MCF 10A (cell line): Measurements from ENCODE around the gene MCC. TPM values are rescaled to one million over a fixed set of nuclear protein-coding genes. Genes with fewer than 3 reads are reported as not detected.

ENCODE experiments used
- BruUV-seq: library from RNA; stranded (reverse); fragments of 400-500 nt; replicated peaks from 2 replicates; lab custom pipeline; 2021; lab: Mats Ljungman, UMichigan
- CTCF ChIA-PET: fragments of 300-600 bp; sonication (Branson Sonifier 250); formaldehyde crosslinking; extraction: SDS; loops from one replicate; lab custom pipeline; 2021; ENCODE audit warnings: antibody characterized with exemption, inconsistent platforms; lab: Yijun Ruan, JAX
- POLR2A ChIA-PET: fragments of 300-600, 350-650 bp; sonication (Branson Sonifier 250); formaldehyde crosslinking; extraction: SDS; loops from one replicate; lab custom pipeline; 2020; ENCODE audit warnings: antibody characterized with exemption, inconsistent platforms; lab: Yijun Ruan, JAX
- DNase-seq: peaks from one replicate; pipeline ENCODE4 v3.0.0-alpha.2; 2018; ENCODE audit not compliant: unreplicated experiment
- H3K27ac Mint-ChIP-seq: one replicate; pipeline ENCODE4 v1.8.0; 2022; ENCODE audit warnings: mild to moderate bottlenecking, low read depth, mixed read lengths; ENCODE audit not compliant: unreplicated experiment
- H3K27me3 Mint-ChIP-seq: one replicate; pipeline ENCODE4 v1.8.0; 2022; ENCODE audit warnings: mixed read lengths; ENCODE audit not compliant: insufficient read depth, unreplicated experiment
- H3K36me3 Mint-ChIP-seq: one replicate; pipeline ENCODE4 v1.8.0; 2022; ENCODE audit warnings: mild to moderate bottlenecking, moderate library complexity, mixed read lengths; ENCODE audit not compliant: insufficient read depth, unreplicated experiment
- H3K4me1 Mint-ChIP-seq: one replicate; pipeline ENCODE4 v1.8.0; 2022; ENCODE audit warnings: mixed read lengths; ENCODE audit not compliant: insufficient read depth, unreplicated experiment
- H3K4me3 Mint-ChIP-seq: one replicate; pipeline ENCODE4 v1.8.0; 2022; ENCODE audit warnings: mild to moderate bottlenecking, moderate library complexity, mixed read lengths; ENCODE audit not compliant: unreplicated experiment
- H3K9me3 Mint-ChIP-seq: one replicate; pipeline ENCODE4 v1.8.0; 2022; ENCODE audit warnings: mixed read lengths; ENCODE audit not compliant: unreplicated experiment
- intact Hi-C: fragments of 100-400 bp; cut with micrococcal nuclease; formaldehyde crosslinking; loops from 2 replicates; pipeline ENCODE4 v1.14.1; 2022
- total RNA-seq: library from RNA; stranded (reverse); gene quantifications from 2 replicates; pipeline ENCODE4 v1.2.3, GENCODE V29; 2022
- TF ChIP-seq, protein P1 (sequence below): fragments of 200-600 bp; IDR thresholded peaks from one replicate; pipeline ENCODE4 v1.8.0; 2022; ENCODE audit warnings: antibody characterized with exemption, mild to moderate bottlenecking; ENCODE audit not compliant: unreplicated experiment

MCC gene
- total RNA-seq, 1 experiment from 2014 or later, result 25.3 TPM

GRCh38 chr5:113281194-113281593 is 207.1 kb downstream of the MCC start:
- intact Hi-C loops, result no loop called here
- ChIA-PET POLR2A (interaction anchor here (0.7 kb wide), 1 partner anchor 28 kb away, joined by 3 read pairs; no protein-coding TSS in a partner anchor), CTCF (interaction anchor here (1.1 to 1.2 kb wide), 2 partner anchors 13 to 14 kb away, joined by 4 to 5 read pairs; no protein-coding TSS in a partner anchor)
- DNase-seq, result no peak
- no peaks in the 10 kb centered on the region for H3K9me3 Mint-ChIP-seq
- TF ChIP-seq, protein P1, sequence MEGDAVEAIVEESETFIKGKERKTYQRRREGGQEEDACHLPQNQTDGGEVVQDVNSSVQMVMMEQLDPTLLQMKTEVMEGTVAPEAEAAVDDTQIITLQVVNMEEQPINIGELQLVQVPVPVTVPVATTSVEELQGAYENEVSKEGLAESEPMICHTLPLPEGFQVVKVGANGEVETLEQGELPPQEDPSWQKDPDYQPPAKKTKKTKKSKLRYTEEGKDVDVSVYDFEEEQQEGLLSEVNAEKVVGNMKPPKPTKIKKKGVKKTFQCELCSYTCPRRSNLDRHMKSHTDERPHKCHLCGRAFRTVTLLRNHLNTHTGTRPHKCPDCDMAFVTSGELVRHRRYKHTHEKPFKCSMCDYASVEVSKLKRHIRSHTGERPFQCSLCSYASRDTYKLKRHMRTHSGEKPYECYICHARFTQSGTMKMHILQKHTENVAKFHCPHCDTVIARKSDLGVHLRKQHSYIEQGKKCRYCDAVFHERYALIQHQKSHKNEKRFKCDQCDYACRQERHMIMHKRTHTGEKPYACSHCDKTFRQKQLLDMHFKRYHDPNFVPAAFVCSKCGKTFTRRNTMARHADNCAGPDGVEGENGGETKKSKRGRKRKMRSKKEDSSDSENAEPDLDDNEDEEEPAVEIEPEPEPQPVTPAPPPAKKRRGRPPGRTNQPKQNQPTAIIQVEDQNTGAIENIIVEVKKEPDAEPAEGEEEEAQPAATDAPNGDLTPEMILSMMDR, result no peak
- H3K36me3 Mint-ChIP-seq, result peaks cover 4% of the 10 kb centered on the region
- no peak overlapping the region for H3K4me3 Mint-ChIP-seq
- H3K27ac Mint-ChIP-seq, result no peak overlapping the region
- no peaks in the 10 kb centered on the region for H3K27me3 Mint-ChIP-seq
- BruUV-seq, result no TSS peak
- peaks cover 5% of the 10 kb centered on the region for H3K4me1 Mint-ChIP-seq

DNA sequence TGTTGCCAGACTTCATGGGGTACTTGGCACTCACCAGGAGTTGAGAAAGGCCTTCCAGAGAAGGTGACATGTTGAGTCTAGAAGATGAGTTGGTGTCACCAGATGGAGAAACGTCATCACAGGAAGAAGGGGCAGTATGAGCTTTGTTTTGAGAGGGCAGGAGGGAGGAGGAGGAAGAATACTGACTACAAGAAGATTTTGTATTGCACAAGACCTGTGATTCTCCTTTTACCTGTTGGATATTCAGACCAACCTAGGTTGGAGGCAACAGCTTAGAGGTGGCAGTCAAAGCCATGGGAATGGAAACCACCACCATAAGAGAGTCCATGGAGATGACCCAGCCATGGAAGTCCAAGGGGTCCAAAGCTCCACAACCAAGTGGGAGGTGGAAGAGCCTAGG is 207.7 kb downstream of the MCC start:
- no peak overlapping the region for H3K4me3 Mint-ChIP-seq
- DNase-seq, result no peak
- CTCF ChIA-PET, result interaction anchor here (0.6 to 1.4 kb wide), 3 partner anchors 11 to 74 kb away, joined by 3 to 5 read pairs (median 3); no protein-coding TSS in a partner anchor
- H3K9me3 Mint-ChIP-seq, result no peaks in the 10 kb centered on the region
- TF ChIP-seq, protein P1, result no peak
- no TSS peak for BruUV-seq
- POLR2A ChIA-PET, result interaction anchor here (0.7 kb wide), 1 partner anchor 27 kb away, joined by 3 read pairs; no protein-coding TSS in a partner anchor
- peaks cover 4% of the 10 kb centered on the region for H3K36me3 Mint-ChIP-seq
- H3K4me1 Mint-ChIP-seq, result peaks cover 3% of the 10 kb centered on the region
- intact Hi-C loops, result no loop called here
- H3K27me3 Mint-ChIP-seq, result no peaks in the 10 kb centered on the region
- no peak overlapping the region for H3K27ac Mint-ChIP-seq

DNA sequence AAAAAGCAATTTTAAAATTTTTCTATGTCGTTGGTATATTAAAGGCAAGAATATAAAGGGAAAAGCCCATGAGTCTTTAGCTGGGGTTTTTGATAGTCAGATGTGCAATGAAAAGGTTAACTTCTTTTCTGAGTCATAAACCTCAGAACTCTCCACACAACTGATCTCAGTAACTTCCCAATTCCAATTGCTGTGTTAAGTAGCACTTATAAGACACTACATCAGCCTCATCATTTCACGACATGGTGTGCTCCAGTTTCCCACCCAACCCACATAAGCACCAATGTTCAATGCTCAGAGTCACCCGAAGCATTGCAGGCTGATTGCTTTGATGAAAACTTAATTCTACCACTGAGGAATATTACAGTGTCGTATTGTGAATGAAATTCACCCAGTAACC is 209.3 kb downstream of the MCC start:
- intact Hi-C loops, result no loop called here
- no TSS peak for BruUV-seq
- ChIA-PET CTCF (no interaction called here), POLR2A (interaction anchor here (0.9 to 1.7 kb wide), 3 partner anchors 10 to 51 kb away, joined by 3 to 5 read pairs (median 3); no protein-coding TSS in a partner anchor)
- H3K4me3 Mint-ChIP-seq, result no peak overlapping the region
- no peak overlapping the region for H3K27ac Mint-ChIP-seq
- H3K27me3 Mint-ChIP-seq, result no peaks in the 10 kb centered on the region
- DNase-seq, result no peak
- H3K4me1 Mint-ChIP-seq, result no peaks in the 10 kb centered on the region
- no peaks in the 10 kb centered on the region for H3K9me3 Mint-ChIP-seq
- peaks cover 4% of the 10 kb centered on the region for H3K36me3 Mint-ChIP-seq
- TF ChIP-seq, protein P1, result no peak

DNA sequence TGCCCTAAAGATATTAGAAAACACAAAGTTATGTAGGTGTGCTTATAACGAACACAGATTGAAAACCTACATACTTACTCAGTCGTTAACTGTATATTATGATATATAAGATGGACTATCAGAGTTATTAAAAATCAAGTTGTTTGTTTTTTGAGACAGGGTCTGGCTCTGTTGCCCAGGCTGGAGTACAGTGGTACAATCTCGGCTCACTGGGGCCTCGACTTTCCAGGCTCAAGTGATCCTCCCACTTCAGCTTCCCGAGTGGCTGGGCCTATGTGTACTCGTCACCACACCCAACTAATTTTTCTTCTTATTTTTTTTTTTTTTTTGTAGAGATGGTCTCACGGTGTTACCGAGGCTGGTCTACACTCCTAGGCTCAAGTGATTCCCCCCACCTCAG is 211.8 kb downstream of the MCC start:
- ChIA-PET CTCF (interaction anchor here (0.6 kb wide), 1 partner anchor 38 kb away, joined by 4 read pairs; no protein-coding TSS in a partner anchor), POLR2A (interaction anchor here (1.4 kb wide), 1 partner anchor 72 kb away, joined by 4 read pairs; no protein-coding TSS in a partner anchor)
- no peak overlapping the region for H3K4me3 Mint-ChIP-seq
- H3K4me1 Mint-ChIP-seq, result peaks cover 2% of the 10 kb centered on the region
- TF ChIP-seq, protein P1, result no peak
- intact Hi-C loops, result no loop called here
- no peaks in the 10 kb centered on the region for H3K9me3 Mint-ChIP-seq
- peaks cover 4% of the 10 kb centered on the region for H3K36me3 Mint-ChIP-seq
- H3K27me3 Mint-ChIP-seq, result no peaks in the 10 kb centered on the region
- H3K27ac Mint-ChIP-seq, result no peak overlapping the region
- no TSS peak for BruUV-seq
- DNase-seq, result no peak
